HTERT RPE-1 (cell line): ENCODE data around the gene KMT5B.
"Not testable (repeated sequence)": the region's sequence is repeated elsewhere in the genome, so short reads cannot be mapped to it uniquely, and the experiment has no call there.

Source experiments
- in situ Hi-C: fragments of 300-500 bp; cut with MboI; formaldehyde crosslinking; loops from 4 replicates; pipeline ENCODE4 v1.14.3; 2020; ENCODE audit warnings: low sequenced_read_pairs

KMT5B gene

DNA sequence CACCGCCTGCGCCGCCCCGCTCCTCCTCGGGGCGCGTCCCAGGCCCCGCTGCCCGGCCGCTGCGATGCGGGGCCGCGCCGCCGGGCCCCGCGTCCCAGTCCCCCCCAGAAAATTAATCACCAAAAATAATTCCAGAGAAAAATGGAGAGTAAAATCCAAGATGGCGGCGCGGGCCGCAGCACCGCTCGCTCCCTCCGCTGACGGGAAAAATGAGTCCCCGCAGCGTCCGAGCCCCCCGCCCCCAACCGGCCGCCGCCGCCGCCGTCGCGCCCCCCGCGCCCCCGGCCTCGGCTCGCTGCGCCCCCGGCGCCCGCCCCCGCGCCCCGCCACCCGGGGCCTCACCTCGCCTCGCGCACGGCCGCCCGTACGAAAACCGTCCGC is at the start of gene KMT5B:
Gene KMT5B, minus strand, starts transcription at position 162 of the 381 bp plus-strand sequence. CDS start 23,220 bp downstream, outside the sequence.
- in situ Hi-C loops, result no loop called here

GRCh38 chr11:68262544-68262827 is 49.4 kb upstream of the KMT5B start:
- in situ Hi-C loops, result no loop called here

DNA sequence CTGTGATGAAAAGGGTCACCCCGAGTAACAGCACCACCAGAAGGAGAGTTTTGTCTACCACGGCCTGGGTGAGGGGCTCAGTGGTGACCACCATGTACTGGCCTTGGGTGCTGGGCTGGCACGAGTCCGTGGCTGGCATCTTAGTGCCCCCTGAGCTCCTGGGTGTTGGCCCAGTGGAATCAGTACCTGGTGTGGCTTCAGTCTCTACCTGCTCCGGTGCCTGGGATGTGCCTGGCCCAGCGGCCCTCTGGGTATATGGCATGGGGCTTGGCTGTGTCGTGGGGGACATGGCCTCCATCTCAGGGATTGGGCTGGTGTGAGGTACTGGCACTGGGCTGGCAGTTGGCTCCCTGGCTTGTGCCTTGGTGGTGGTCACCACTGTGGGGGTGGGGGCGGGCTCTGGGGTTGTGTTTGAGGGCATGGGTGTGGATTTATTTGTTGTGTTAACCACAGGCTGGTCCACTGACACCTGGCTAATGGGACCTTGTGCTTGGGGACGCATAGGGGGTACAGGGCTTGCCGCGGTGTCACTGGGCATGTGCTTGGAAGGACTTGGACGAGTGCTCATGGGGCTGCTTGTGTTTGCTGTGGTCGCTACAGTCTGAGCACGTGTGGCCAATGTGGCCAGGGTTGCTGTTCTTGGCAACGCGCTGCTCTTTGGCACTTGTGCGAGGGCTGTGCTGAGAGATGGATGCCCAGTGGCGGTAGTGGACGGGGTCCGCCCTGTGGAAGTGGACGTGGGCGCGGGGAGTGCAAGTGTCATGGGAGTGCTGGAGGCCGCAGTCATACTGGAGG is 48.9 kb upstream of the KMT5B start:
- in situ Hi-C loops, result no loop called here

DNA sequence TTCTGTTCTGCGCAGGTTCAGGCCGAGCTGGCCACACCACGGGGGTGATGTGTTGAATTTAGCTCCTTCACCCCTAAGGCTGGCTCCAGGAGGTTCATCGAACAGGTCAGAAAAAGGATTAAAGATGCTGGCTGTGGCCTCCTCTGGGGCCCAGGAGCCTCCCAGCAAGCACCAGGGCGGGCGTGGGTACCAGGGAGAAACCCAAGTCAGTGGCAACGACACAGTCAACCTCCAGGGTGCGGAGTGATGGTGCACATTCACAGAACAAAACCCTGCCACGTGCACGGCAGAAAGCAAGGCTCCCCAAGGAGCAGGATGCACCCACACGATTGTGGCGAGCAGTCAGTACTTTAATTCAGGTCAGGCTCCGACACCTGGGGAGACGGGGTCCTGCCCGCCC is 47.9 kb upstream of the KMT5B start:
- in situ Hi-C loops, result no loop called here

- in situ Hi-C loops, result no loop called here
Measured at GRCh38 chr11:68260484-68260883, 47.4 kb upstream of the KMT5B start.

DNA sequence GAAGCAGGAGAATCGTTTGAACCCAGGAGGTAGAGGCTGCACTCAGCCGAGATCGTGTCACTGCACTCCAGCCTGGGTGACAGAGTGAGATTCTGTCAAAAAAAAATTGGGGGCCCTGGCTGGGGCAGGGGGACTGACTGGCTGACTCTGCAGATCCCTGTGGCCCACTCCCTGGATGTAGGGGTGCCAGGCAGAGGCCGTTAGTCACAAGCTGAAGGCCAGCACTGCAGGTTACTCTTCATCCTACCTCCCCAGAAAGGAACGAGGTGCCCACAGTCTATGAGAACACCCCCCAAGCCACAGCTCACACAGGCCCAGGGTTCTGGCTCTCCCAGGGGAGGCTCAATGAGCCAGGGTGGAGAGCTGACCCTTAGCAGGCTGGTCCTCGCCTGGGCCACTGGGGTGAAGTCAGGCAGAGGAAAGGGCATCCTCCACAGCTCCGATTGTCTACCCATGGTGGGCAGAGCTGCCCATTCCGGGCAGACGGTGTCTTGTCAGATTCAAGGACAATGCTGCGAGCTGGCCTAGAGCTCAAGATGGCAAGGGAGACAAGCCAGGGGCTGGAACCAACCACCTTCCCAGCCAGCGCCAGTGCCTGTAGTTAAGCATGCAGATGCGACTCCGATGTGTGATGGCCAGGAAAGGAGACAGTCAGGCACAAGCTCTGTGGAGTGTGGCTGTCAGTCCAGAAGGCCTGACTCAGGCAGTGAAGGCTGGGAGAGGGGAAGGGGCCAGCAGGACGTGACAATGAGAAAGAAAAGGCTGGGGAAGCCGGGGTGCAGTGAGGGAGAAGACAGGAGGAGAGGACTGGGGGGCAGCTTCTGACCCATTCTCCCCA is 46.2 kb upstream of the KMT5B start:
- in situ Hi-C loops, result no loop called here

DNA sequence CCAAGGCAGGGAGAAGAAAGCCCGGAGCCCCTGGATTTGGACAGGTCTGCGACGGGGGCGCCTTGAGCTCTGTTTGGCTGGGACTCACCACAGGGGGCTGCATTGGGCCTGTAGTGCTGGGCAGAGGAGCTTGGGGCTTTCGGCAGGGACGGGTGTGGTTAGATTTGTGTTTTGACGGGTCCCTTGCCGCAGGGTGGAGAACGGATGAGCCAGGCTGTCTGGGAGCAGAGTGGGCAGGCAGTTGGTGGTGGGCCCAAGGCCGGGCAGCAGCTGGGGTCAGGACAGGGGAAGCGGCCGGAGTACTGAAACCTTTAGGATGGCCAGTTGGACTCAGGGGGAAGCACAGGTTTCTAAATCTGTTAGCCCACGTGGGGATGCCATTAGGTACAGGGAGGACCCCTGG is 45.3 kb upstream of the KMT5B start:
- in situ Hi-C loops, result no loop called here

DNA sequence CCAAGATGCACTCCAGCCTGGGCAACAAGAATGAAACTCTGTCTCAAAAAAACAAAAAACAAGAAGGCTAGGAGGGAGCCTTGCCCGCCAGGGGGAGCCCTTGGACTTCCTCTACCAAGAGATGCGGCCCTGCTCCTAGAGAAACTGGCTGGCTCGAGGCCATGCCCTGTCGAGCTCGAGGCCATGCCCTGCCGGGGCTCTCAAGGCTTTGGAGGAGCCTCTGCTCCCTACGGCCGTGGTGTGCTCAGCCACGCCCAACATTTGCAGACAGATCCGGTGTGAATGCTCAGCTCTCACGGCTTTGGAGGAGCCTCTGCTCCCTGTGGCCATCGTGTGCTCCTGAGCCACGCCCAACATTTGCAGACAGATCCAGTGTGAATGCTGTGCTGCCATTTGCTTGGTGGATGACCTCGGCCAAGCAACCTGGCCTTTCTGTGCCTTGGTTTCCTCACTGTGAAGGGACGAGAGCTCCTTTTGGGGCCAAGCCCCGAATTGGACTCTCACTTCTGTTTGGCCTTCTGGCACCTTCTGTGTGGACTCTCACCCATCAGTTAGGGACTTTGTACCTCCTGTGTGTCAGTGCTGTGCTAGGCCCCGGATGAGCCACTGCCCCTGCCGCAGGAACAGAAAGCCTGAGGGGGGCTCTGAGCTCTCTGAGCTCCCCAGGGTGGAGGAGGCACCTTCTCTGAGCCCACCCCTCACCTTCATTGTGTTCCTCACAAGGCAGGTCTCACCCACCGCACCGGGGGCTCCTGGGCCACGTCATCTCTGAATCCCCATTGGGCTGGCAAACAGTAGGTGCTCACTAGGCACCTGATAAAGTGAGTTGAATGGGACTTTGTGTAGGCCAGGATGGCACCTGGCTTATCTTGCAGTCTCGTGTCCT is 44.6 kb upstream of the KMT5B start:
- in situ Hi-C loops, result no loop called here

- in situ Hi-C loops, result no loop called here
Measured at GRCh38 chr11:68256331-68256741, 43.2 kb upstream of the KMT5B start.

GRCh38 chr11:68255526-68255925 is 42.4 kb upstream of the KMT5B start:
- in situ Hi-C loops, result no loop called here

- in situ Hi-C loops, result no loop called here
Measured at GRCh38 chr11:68254421-68254820, 41.3 kb upstream of the KMT5B start.

GRCh38 chr11:68251765-68252164 is 38.7 kb upstream of the KMT5B start:
- in situ Hi-C loops, result no loop called here

GRCh38 chr11:68244912-68245311 is 31.8 kb upstream of the KMT5B start:
- in situ Hi-C loops, result not testable (repeated sequence)

DNA sequence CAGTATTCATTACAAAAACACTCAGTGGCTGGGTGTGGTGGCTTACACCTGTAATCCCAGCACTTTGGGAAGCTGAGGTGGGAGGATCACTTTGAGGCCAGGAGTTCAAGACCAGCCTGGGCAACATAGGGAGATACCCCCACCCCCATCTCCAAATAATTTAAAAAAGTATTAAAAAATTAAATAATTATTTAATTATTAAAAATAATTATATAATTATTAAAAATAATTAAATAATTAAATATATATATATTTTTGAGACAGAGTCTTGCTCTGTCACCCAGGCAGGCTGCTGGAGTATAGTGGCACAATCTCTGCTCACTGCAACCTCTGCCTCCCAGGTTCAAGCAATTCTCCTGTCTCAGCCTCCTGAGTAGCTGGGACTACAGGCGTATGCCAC is 30.8 kb upstream of the KMT5B start:
- in situ Hi-C loops, result not testable (repeated sequence)

- in situ Hi-C loops, result no loop called here
Measured at GRCh38 chr11:68242616-68243015, 29.5 kb upstream of the KMT5B start.

- in situ Hi-C loops, result no loop called here
Measured at GRCh38 chr11:68231621-68232020, 18.5 kb upstream of the KMT5B start.

GRCh38 chr11:68229601-68230000 is 16.5 kb upstream of the KMT5B start:
- in situ Hi-C loops, result no loop called here

DNA sequence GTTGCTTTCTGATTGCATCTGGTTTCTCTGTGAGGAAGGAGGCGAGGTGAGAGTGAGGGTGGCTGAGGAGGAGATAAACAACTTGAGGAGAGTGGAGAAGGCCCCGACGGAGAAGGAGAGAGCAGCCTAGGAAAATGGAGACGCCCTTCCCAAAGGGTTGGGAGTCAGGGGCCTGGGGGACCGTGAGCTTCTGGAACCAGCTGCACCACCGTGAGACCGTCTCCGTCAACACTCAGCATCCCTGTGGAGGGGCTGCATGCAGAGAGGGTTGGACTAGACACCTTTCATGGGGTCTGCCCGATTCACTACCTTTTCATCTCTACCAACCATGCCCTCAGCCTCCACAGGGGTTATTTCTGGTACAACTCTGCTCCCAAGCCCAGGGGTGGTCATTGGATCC is 13.3 kb upstream of the KMT5B start:
- in situ Hi-C loops, result no loop called here

DNA sequence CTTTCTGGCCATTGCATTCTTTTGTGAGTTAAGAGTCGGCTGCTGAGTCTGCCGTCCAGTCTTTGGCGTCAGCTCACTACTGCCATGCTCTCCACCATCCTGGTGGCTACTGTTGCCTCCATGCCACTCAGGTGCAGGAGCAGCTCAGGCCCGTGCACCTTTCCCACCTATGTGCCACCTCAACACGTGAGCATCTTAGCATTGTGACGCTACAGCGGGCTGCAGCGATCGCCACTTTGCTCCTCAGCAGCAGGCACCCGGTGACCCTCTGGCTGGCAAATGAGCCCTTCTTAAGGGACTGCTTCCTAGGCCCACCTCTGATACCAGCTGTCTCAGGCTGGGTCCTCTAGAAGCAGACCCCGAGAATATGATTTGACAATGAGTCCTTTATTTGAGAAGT is 11.5 kb upstream of the KMT5B start:
- in situ Hi-C loops, result no loop called here

DNA sequence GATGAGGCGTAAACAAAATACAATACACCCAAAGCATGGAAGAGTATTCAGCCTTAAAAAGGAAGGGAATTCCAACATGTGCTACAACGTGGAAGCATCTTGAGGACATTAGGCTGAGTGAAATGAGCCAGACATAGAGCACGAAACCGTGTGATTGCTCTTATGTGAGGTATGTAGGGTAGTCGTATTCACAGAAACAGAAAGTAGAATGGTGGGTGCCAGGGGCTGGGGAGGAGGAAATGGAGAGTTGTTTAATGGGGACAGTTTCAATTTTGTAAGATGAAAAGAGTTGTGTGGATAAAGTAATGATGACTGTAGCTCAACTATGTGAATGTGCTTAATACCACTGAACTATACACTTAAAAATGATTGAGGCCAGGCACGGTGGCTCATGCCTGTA is 10.2 kb upstream of the KMT5B start:
- in situ Hi-C loops, result no loop called here

- in situ Hi-C loops, result no loop called here
Measured at GRCh38 chr11:68221406-68221805, 8.3 kb upstream of the KMT5B start.
